H1 (cell line): Measurements from ENCODE around the gene CAMK2B. TPM values are rescaled to one million over a fixed set of nuclear protein-coding genes. Genes with fewer than 3 reads are reported as not detected.

ENCODE experiments used
- CTCF ChIA-PET: fragments of 300-600 bp; sonication (Branson Sonifier 250); formaldehyde crosslinking; loops from one replicate; lab custom pipeline; 2021; ENCODE audit not compliant: partially characterized antibody; lab: Charles Lee
- POLR2A ChIA-PET: fragments of 300-600 bp; sonication (Branson Sonifier 250); formaldehyde crosslinking; loops from one replicate; lab custom pipeline; 2021; ENCODE audit warnings: inconsistent platforms; ENCODE audit not compliant: partially characterized antibody; lab: Charles Lee
- DNase-seq, 2 experiments: peaks; one replicate each; pipeline versions ENCODE4 v3.0.0 to v3.0.0-alpha.2; 2010 to 2022; ENCODE audit warnings: low spot score in 2 of 2, low read depth in 1 of 2, mixed read lengths in 1 of 2
- FAIRE-seq: peaks from 2 replicates; lab custom pipeline; 2011; peaks lifted over from hg19 to GRCh38; lab: Jason Lieb, UNC
- H2AFZ ChIP-seq: 2 replicates; pipeline ENCODE4 v1.8.1; 2012; ENCODE audit warnings: low read length, inconsistent platforms
- H2AK5ac ChIP-seq: 2 replicates; pipeline ENCODE4 v1.6.1; 2013; ENCODE audit warnings: low read depth, low read length
- H2BK120ac ChIP-seq: replicated peaks from 2 replicates; pipeline ENCODE3; 2013; ENCODE audit warnings: low read depth, low read length, inconsistent platforms
- H2BK12ac ChIP-seq: 2 replicates; pipeline ENCODE4 v1.6.1; 2013; ENCODE audit warnings: low read depth, low read length
- H2BK15ac ChIP-seq: 2 replicates; pipeline ENCODE4 v1.6.1; 2013; ENCODE audit warnings: low read length
- H2BK20ac ChIP-seq: 2 replicates; pipeline ENCODE4 v1.6.1; 2013; ENCODE audit warnings: low read length
- H2BK5ac ChIP-seq: 2 replicates; pipeline ENCODE4 v1.6.1; 2013; ENCODE audit warnings: low read depth, low read length
- H3K14ac ChIP-seq: 2 replicates; pipeline ENCODE4 v1.6.1; 2013; ENCODE audit warnings: inconsistent platforms; ENCODE audit not compliant: insufficient read length
- H3K18ac ChIP-seq: 2 replicates; pipeline ENCODE4 v1.6.1; 2013; ENCODE audit warnings: low read length; ENCODE audit errors: extremely low read depth
- H3K23ac ChIP-seq: 2 replicates; pipeline ENCODE4 v1.6.1; 2013; ENCODE audit warnings: inconsistent platforms; ENCODE audit not compliant: insufficient read length
- H3K23me2 ChIP-seq: 2 replicates; pipeline ENCODE4 v1.6.1; 2013; ENCODE audit warnings: low read depth, low read length
- H3K27ac ChIP-seq: 2 replicates; pipeline ENCODE4 v1.6.1; 2011; ENCODE audit warnings: low read depth, low read length, inconsistent platforms
- H3K27me3 ChIP-seq, 4 experiments: replicated peaks in 1 of 4; 1 replicate in 1 of 4; 2 replicates in 3 of 4; pipeline versions ENCODE4 v1.6.1 to v1.8.1; 2011 to 2013; ENCODE audit warnings: low read length in 3 of 4, mild to moderate bottlenecking in 3 of 4, inconsistent platforms in 2 of 4, mixed read lengths in 2 of 4, moderate library complexity in 1 of 4; ENCODE audit not compliant: control insufficient read depth in 3 of 4, insufficient read depth in 3 of 4; ENCODE audit errors: extremely low read depth in 1 of 4
- H3K36me3 ChIP-seq, 4 experiments: 2 replicates each; pipeline versions ENCODE4 v1.6.1 to v1.8.1; 2011 to 2013; ENCODE audit warnings: mild to moderate bottlenecking in 4 of 4, low read length in 3 of 4, moderate library complexity in 2 of 4, control low read depth in 1 of 4, inconsistent platforms in 1 of 4; ENCODE audit not compliant: insufficient read depth in 4 of 4, control insufficient read depth in 2 of 4
- H3K4ac ChIP-seq: replicated peaks from 2 replicates; pipeline ENCODE3; 2013; ENCODE audit warnings: low read length, low read depth, mixed read lengths, inconsistent platforms; ENCODE audit not compliant: insufficient read length
- H3K4me1 ChIP-seq, 4 experiments: replicated peaks in 1 of 4; 1 replicate in 1 of 4; 2 replicates in 3 of 4; pipeline versions ENCODE4 v1.6.1 to v1.8.1; 2011 to 2013; ENCODE audit warnings: low read length in 3 of 4, inconsistent platforms in 2 of 4, mixed read lengths in 1 of 4; ENCODE audit not compliant: insufficient read depth in 4 of 4, control insufficient read depth in 3 of 4
- H3K4me2 ChIP-seq, 2 experiments: 2 replicates each; pipeline versions ENCODE4 v1.6.1 to v1.8.1; 2011 to 2013; ENCODE audit warnings: low read depth in 2 of 2, low read length in 2 of 2, control low read depth in 1 of 2, inconsistent platforms in 1 of 2, mild to moderate bottlenecking in 1 of 2; ENCODE audit not compliant: insufficient read depth in 1 of 2
- H3K4me3 ChIP-seq, 4 experiments: fragments of 200-600, 300-600 bp in 1 of 4; sonication (generic), shearing (Covaris generic), sonication (Bioruptor Twin) in 1 of 4; 2 replicates each; pipeline versions ENCODE4 v1.5.1 to v1.8.1; 2011 to 2016; ENCODE audit warnings: low read length in 4 of 4, low read depth in 3 of 4, control low read depth in 2 of 4, inconsistent platforms in 2 of 4, mild to moderate bottlenecking in 2 of 4, mixed read lengths in 1 of 4, moderate library complexity in 1 of 4; ENCODE audit not compliant: insufficient read depth in 2 of 4; ENCODE audit errors: extremely low read depth in 1 of 4
- H3K56ac ChIP-seq: replicated peaks from 2 replicates; pipeline ENCODE3; 2013; ENCODE audit warnings: low read depth, mild to moderate bottlenecking, mixed read lengths, low read length, inconsistent platforms; ENCODE audit not compliant: insufficient read length
- H3K79me1 ChIP-seq: 2 replicates; pipeline ENCODE4 v1.6.1; 2013; ENCODE audit warnings: low read depth, low read length, control low read depth
- H3K79me2 ChIP-seq, 2 experiments: 2 replicates each; pipeline versions ENCODE4 v1.6.1 to v1.8.1; 2012 to 2013; ENCODE audit warnings: low read length in 2 of 2, mild to moderate bottlenecking in 2 of 2, inconsistent platforms in 1 of 2; ENCODE audit not compliant: insufficient read depth in 2 of 2, control insufficient read depth in 1 of 2
- H3K9ac ChIP-seq, 4 experiments: replicated peaks in 1 of 4; 1 replicate in 1 of 4; 2 replicates in 3 of 4; pipeline versions ENCODE4 v1.6.1 to v1.8.1; 2011 to 2013; ENCODE audit warnings: low read depth in 3 of 4, low read length in 3 of 4, control low read depth in 2 of 4, mild to moderate bottlenecking in 2 of 4, moderate library complexity in 2 of 4, inconsistent platforms in 1 of 4; ENCODE audit errors: extremely low read depth in 1 of 4
- H3K9me3 ChIP-seq, 2 experiments: 2 replicates each; pipeline versions ENCODE4 v1.6.1 to v1.8.1; 2012 to 2013; ENCODE audit warnings: mild to moderate bottlenecking in 2 of 2, moderate library complexity in 2 of 2, control low read depth in 1 of 2, inconsistent platforms in 1 of 2, low read depth in 1 of 2, low read length in 1 of 2, mixed read lengths in 1 of 2; ENCODE audit not compliant: insufficient read depth in 2 of 2
- H4K20me1 ChIP-seq, 2 experiments: replicated peaks in 1 of 2; 2 replicates each; pipeline versions ENCODE3 to v1.8.1; 2011 to 2013; ENCODE audit warnings: inconsistent platforms in 2 of 2, low read length in 2 of 2, mild to moderate bottlenecking in 1 of 2; ENCODE audit not compliant: insufficient read depth in 2 of 2, control insufficient read depth in 1 of 2
- H4K5ac ChIP-seq: 2 replicates; pipeline ENCODE4 v1.6.1; 2013; ENCODE audit warnings: low read length, low read depth, mixed read lengths, inconsistent platforms; ENCODE audit not compliant: insufficient read length
- H4K8ac ChIP-seq: 2 replicates; pipeline ENCODE4 v1.8.0; 2013; ENCODE audit warnings: mild to moderate bottlenecking, moderate library complexity, low read length, inconsistent platforms; ENCODE audit not compliant: insufficient read depth; ENCODE audit errors: extremely low read depth
- H4K91ac ChIP-seq: replicated peaks from 2 replicates; pipeline ENCODE3; 2013; ENCODE audit warnings: low read length, mixed read lengths, inconsistent platforms; ENCODE audit not compliant: insufficient read length
- EP300 ChIP-seq, 2 experiments: IDR thresholded peaks; 1 replicate in 1 of 2; 2 replicates in 1 of 2; pipeline ENCODE4 v1.6.1; 2011 to 2012; ENCODE audit warnings: low read depth in 2 of 2, low read length in 2 of 2, mild to moderate bottlenecking in 2 of 2, borderline replicate concordance in 1 of 2, inconsistent platforms in 1 of 2, moderate library complexity in 1 of 2
- RAD21 ChIP-seq, 2 experiments: IDR thresholded peaks in 1 of 2; conservative IDR thresholded peaks in 1 of 2; 2 replicates each; pipeline ENCODE4 v1.6.1; 2011; ENCODE audit warnings: low read depth in 2 of 2, low read length in 2 of 2, improper control_type of control experiment in 1 of 2, inconsistent platforms in 1 of 2, mild to moderate bottlenecking in 1 of 2, moderate library complexity in 1 of 2
- WGBS, 2 experiments: shearing (Covaris generic) in 1 of 2; methylation state at CpG; one replicate each; pipeline versions ENCODE4 v1.1.6 to v1.1.7; 2013 to 2015; ENCODE audit warnings: low lambda C conversion rate in 2 of 2, mixed read lengths in 2 of 2, inconsistent platforms in 1 of 2, low coverage in 1 of 2, missing lambda C conversion rate in 1 of 2; ENCODE audit not compliant: insufficient replicate concordance in 2 of 2, insufficient coverage in 1 of 2, insufficient read length in 1 of 2; ENCODE audit errors: extremely low coverage in 1 of 2, missing lambda C conversion rate in 1 of 2; 5-methylcytosine and 5-hydroxymethylcytosine counted together
- polyA plus RNA-seq, 7 experiments: library from polyadenylated mRNA; depleted of rRNA in 3 of 7; stranded (reverse) in 5 of 7; unstranded in 2 of 7; fragments of >200 nt in 5 of 7; fragments of 200-250 nt in 2 of 7; gene quantifications; 1 replicate in 5 of 7; 2 replicates in 1 of 7; 4 replicates in 1 of 7; pipeline versions ENCODE4 v1.2.1 to v1.2.3, GENCODE V29; 2011 to 2013; ENCODE audit warnings: missing spikeins in 2 of 7, mixed read lengths in 2 of 7
- total RNA-seq: library from RNA; stranded (reverse); fragmentation: NEBNext Ultra II Directional; extraction: Animal tissue kit (Norgen Biotek cat#: 25700); gene quantifications from 2 replicates; pipeline ENCODE4 v1.2.1, GENCODE V29; 2021

Gene CAMK2B
- total and polyA plus RNA-seq, 2 of the 8 experiments (the other 6 are each of a cell fraction or from before 2014, with no cell fraction given) = 0.05 to 0.15 TPM

DNA sequence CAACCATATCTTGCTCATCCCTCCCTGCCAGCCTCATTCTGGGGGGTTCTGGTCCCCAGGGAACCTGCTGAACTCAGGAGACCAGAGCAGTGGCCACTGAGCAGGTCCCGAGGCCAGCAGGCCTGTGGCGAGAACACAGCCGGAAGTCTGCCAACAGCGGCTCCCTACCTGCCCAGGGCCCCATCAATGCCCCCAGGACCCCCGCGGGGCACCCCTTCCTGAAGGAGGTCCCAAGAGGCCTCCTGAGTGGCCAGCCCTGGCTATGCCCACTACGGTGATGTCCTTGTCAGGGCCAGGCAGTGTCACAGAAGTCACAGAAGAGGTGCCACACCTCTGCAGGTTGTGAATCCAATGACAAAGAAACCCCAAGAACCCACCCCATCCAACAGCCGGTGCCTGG is 58.9 kb downstream of the CAMK2B start:
- H2AFZ ChIP-seq = no peak overlapping the region
- H3K27ac ChIP-seq = no peak overlapping the region
- H3K79me1 ChIP-seq = no peaks in the 10 kb centered on the region
- H2BK20ac ChIP-seq = no peak overlapping the region
- no peak overlapping the region for H4K8ac ChIP-seq
- H3K9ac ChIP-seq = no peak overlapping the region
- no peak overlapping the region for H3K4me3 ChIP-seq
- CTCF ChIA-PET = interaction anchor here (1.7 kb wide), 1 partner anchor 24 kb away, joined by 6 read pairs; no protein-coding TSS in a partner anchor
- no peaks in the 10 kb centered on the region for H3K36me3 ChIP-seq
- H3K23me2 ChIP-seq = no peaks in the 10 kb centered on the region
- no peak overlapping the region for H4K5ac ChIP-seq
- H3K4me2 ChIP-seq = no peak overlapping the region
- H3K56ac ChIP-seq = no peak overlapping the region
- H2AK5ac ChIP-seq = no peak overlapping the region
- no peak overlapping the region for H2BK12ac ChIP-seq
- DNase-seq (no peak), FAIRE-seq (no peak)
- no peaks in the 10 kb centered on the region; a peak in 1 of 7 replicates for H3K27me3 ChIP-seq
- 89% methylated on average over 8 of the region's 8 CpGs; no CpG with 5 or more reads in 1 of the 2 experiments for WGBS, 2 experiments
- H3K79me2 ChIP-seq = no peaks in the 10 kb centered on the region
- POLR2A ChIA-PET = no interaction called here
- H3K18ac ChIP-seq = no peak overlapping the region
- no peak overlapping the region for H2BK5ac ChIP-seq
- no peak overlapping the region for H2BK15ac ChIP-seq
- peaks cover 0 to 6% (median 0%) of the 10 kb centered on the region in 4 experiments; a peak in 3 of 7 replicates for H3K4me1 ChIP-seq
- no peak overlapping the region for H3K14ac ChIP-seq
- no peak overlapping the region for H2BK120ac ChIP-seq
- TF ChIP-seq RAD21 (IDR thresholded peaks at IDR 0.05 in 1 of 2, conservative IDR thresholded peaks at IDR 0.05 in 1 of 2; ENCODE audit: low read depth in 2 of 2, low read length in 2 of 2) = no peak
- TF ChIP-seq EP300 (IDR thresholded peaks at IDR 0.05; ENCODE audit: borderline replicate concordance in 1 of 2, low read depth in 2 of 2, low read length in 2 of 2) = no peak
- H4K20me1 ChIP-seq = no peaks in the 10 kb centered on the region
- H3K4ac ChIP-seq = no peak overlapping the region
- no peak overlapping the region for H4K91ac ChIP-seq
- no peak overlapping the region for H3K23ac ChIP-seq
- no peaks in the 10 kb centered on the region for H3K9me3 ChIP-seq
